Activated CD4-positive, alpha-beta memory T cell treated with anti-CD3 and anti-CD28 coated beads, Interleukin-2, amount 10 ng/mL, durations not matched to agents 7 days and 5 days (primary cell): Measurements from ENCODE around the gene PRELID2. TPM values are rescaled to one million over a fixed set of nuclear protein-coding genes. Genes with fewer than 3 reads are reported as not detected.
"Not testable (repeated sequence)": the region's sequence is repeated elsewhere in the genome, so short reads cannot be mapped to it uniquely, and the experiment has no call there.

Experiments
- CTCF ChIA-PET: fragments of 350-600 bp; sonication (Branson Sonifier 250); formaldehyde crosslinking; loops from one replicate; lab custom pipeline; 2021; ENCODE audit warnings: antibody characterized with exemption, inconsistent platforms; lab: Charles Lee
- POLR2A ChIA-PET: fragments of 350-600 bp; sonication (Branson Sonifier 250); formaldehyde crosslinking; loops from one replicate; lab custom pipeline; 2021; ENCODE audit warnings: antibody characterized with exemption; lab: Charles Lee
- DNase-seq: peaks from one replicate; pipeline ENCODE4 v3.0.0-alpha.2; 2020
- H3K27ac Mint-ChIP-seq: one replicate; pipeline ENCODE4 v1.8.0; 2021; ENCODE audit warnings: mild to moderate bottlenecking, mixed read lengths
- H3K27me3 Mint-ChIP-seq: one replicate; pipeline ENCODE4 v1.8.0; 2021; ENCODE audit warnings: mixed read lengths
- H3K36me3 Mint-ChIP-seq: one replicate; pipeline ENCODE4 v1.8.0; 2021; ENCODE audit warnings: low read depth, mixed read lengths
- H3K4me1 Mint-ChIP-seq: one replicate; pipeline ENCODE4 v1.8.0; 2021; ENCODE audit warnings: mixed read lengths
- H3K4me3 Mint-ChIP-seq: one replicate; pipeline ENCODE4 v1.8.0; 2021; ENCODE audit warnings: mild to moderate bottlenecking, mixed read lengths
- H3K9me3 Mint-ChIP-seq: one replicate; pipeline ENCODE4 v1.8.0; 2021; ENCODE audit warnings: mixed read lengths
- total RNA-seq, 2 experiments: library from RNA; stranded (reverse); gene quantifications; one replicate each; pipeline ENCODE4 v1.2.3, GENCODE V29; 2021

Gene PRELID2
- total RNA-seq, 2 experiments from 2014 or later: 4.3 to 5.2 TPM

- Mint-ChIP-seq H3K27ac (no peak overlapping the region), H3K4me3 (no peak overlapping the region), H3K9me3 (peaks cover 13% of the 10 kb centered on the region), H3K27me3 (no peaks in the 10 kb centered on the region), H3K4me1 (peaks cover 8% of the 10 kb centered on the region), H3K36me3 (no peaks in the 10 kb centered on the region)
- DNase-seq: no peak
- ChIA-PET POLR2A (no interaction called here), CTCF (no interaction called here)
Measured at GRCh38 chr5:145750199-145750598, 84.9 kb downstream of the PRELID2 start.

- Mint-ChIP-seq H3K4me3 (no peak overlapping the region), H3K4me1 (no peaks in the 10 kb centered on the region), H3K36me3 (no peaks in the 10 kb centered on the region), H3K27me3 (no peaks in the 10 kb centered on the region), H3K9me3 (peaks cover 5% of the 10 kb centered on the region), H3K27ac (no peak overlapping the region)
- DNase-seq: peak; percentile 16
- CTCF ChIA-PET: no interaction called here
- POLR2A ChIA-PET: no interaction called here
Measured at GRCh38 chr5:145743396-145744061, 91.6 kb downstream of the PRELID2 start.

GRCh38 chr5:145739843-145740242 is 95.3 kb downstream of the PRELID2 start:
- CTCF ChIA-PET: no interaction called here
- no peak for DNase-seq
- POLR2A ChIA-PET: no interaction called here
- Mint-ChIP-seq H3K36me3 (no peaks in the 10 kb centered on the region), H3K27ac (no peak overlapping the region), H3K4me3 (no peak overlapping the region), H3K9me3 (no peaks in the 10 kb centered on the region), H3K4me1 (no peaks in the 10 kb centered on the region), H3K27me3 (no peaks in the 10 kb centered on the region)

- Mint-ChIP-seq H3K9me3 (no peaks in the 10 kb centered on the region), H3K4me1 (no peaks in the 10 kb centered on the region), H3K36me3 (no peaks in the 10 kb centered on the region), H3K27ac (no peak overlapping the region), H3K27me3 (no peaks in the 10 kb centered on the region), H3K4me3 (no peak overlapping the region)
- POLR2A ChIA-PET: no interaction called here
- CTCF ChIA-PET: interaction anchor here (0.6 kb wide), 1 partner anchor 1579 kb away, joined by 3 read pairs; no protein-coding TSS in a partner anchor
- DNase-seq: no peak
Measured at GRCh38 chr5:145738227-145738626, 96.9 kb downstream of the PRELID2 start.

GRCh38 chr5:145737578-145737977 is 97.6 kb downstream of the PRELID2 start:
- Mint-ChIP-seq H3K36me3 (no peaks in the 10 kb centered on the region), H3K27me3 (no peaks in the 10 kb centered on the region), H3K9me3 (no peaks in the 10 kb centered on the region), H3K4me3 (no peak overlapping the region), H3K4me1 (no peaks in the 10 kb centered on the region), H3K27ac (no peak overlapping the region)
- DNase-seq: no peak
- ChIA-PET CTCF (no interaction called here), POLR2A (no interaction called here)

GRCh38 chr5:145729956-145730355 is 105.2 kb downstream of the PRELID2 start:
- POLR2A ChIA-PET, H3K9me3 Mint-ChIP-seq, H3K4me3 Mint-ChIP-seq, H3K27ac Mint-ChIP-seq, DNase-seq, H3K4me1 Mint-ChIP-seq, H3K36me3 Mint-ChIP-seq, H3K27me3 Mint-ChIP-seq, CTCF ChIA-PET: not testable (repeated sequence)

- DNase-seq: no peak
- Mint-ChIP-seq H3K4me1 (no peaks in the 10 kb centered on the region), H3K36me3 (no peaks in the 10 kb centered on the region), H3K27ac (no peak overlapping the region), H3K4me3 (no peak overlapping the region), H3K27me3 (no peaks in the 10 kb centered on the region), H3K9me3 (no peaks in the 10 kb centered on the region)
- ChIA-PET POLR2A (no interaction called here), CTCF (no interaction called here)
Measured at GRCh38 chr5:145723516-145723915, 111.6 kb downstream of the PRELID2 start.

GRCh38 chr5:145718956-145719355 is 116.2 kb downstream of the PRELID2 start:
- no peak for DNase-seq
- Mint-ChIP-seq H3K27ac (no peak overlapping the region), H3K9me3 (no peaks in the 10 kb centered on the region), H3K4me1 (no peaks in the 10 kb centered on the region), H3K27me3 (no peaks in the 10 kb centered on the region), H3K36me3 (no peaks in the 10 kb centered on the region), H3K4me3 (no peak overlapping the region)
- POLR2A ChIA-PET: no interaction called here
- CTCF ChIA-PET: no interaction called here

GRCh38 chr5:145715412-145715811 is 119.7 kb downstream of the PRELID2 start:
- Mint-ChIP-seq H3K27ac (no peak overlapping the region), H3K27me3 (no peaks in the 10 kb centered on the region), H3K4me1 (no peaks in the 10 kb centered on the region), H3K9me3 (no peaks in the 10 kb centered on the region), H3K4me3 (no peak overlapping the region), H3K36me3 (no peaks in the 10 kb centered on the region)
- no peak for DNase-seq
- ChIA-PET POLR2A (no interaction called here), CTCF (no interaction called here)

GRCh38 chr5:145712245-145712644 is 122.9 kb downstream of the PRELID2 start:
- DNase-seq: no peak
- H3K27me3 Mint-ChIP-seq: no peaks in the 10 kb centered on the region
- no peaks in the 10 kb centered on the region for H3K9me3 Mint-ChIP-seq
- ChIA-PET CTCF (no interaction called here), POLR2A (no interaction called here)
- H3K4me3 Mint-ChIP-seq: no peak overlapping the region
- no peak overlapping the region for H3K27ac Mint-ChIP-seq
- no peaks in the 10 kb centered on the region for H3K4me1 Mint-ChIP-seq
- H3K36me3 Mint-ChIP-seq: no peaks in the 10 kb centered on the region

- no peaks in the 10 kb centered on the region for H3K4me1 Mint-ChIP-seq
- POLR2A ChIA-PET: no interaction called here
- no peak overlapping the region for H3K27ac Mint-ChIP-seq
- H3K4me3 Mint-ChIP-seq: no peak overlapping the region
- no peaks in the 10 kb centered on the region for H3K27me3 Mint-ChIP-seq
- CTCF ChIA-PET: no interaction called here
- no peaks in the 10 kb centered on the region for H3K36me3 Mint-ChIP-seq
- no peak for DNase-seq
- H3K9me3 Mint-ChIP-seq: no peaks in the 10 kb centered on the region
Measured at GRCh38 chr5:145711417-145711816, 123.7 kb downstream of the PRELID2 start.

Other genes starting within 250 kb of the PRELID2 start
- gene GRXCR2, start 37.7 kb upstream of the PRELID2 start, total RNA-seq: not detected
- gene SH3RF2, start 101.2 kb upstream of the PRELID2 start, total RNA-seq: under 1 TPM; 0.38 to 0.48 TPM